ENCODE data around the gene TOMM40. TPM values are rescaled to one million over a fixed set of nuclear protein-coding genes. Genes with fewer than 3 reads are reported as not detected.

The TOMM40 gene
- total RNA-seq, 3 donors from 2014 or later, result 32.9 to 48.2 (median 39.7) TPM

- Histone ChIP-seq H3K27me3 (no peaks in the 10 kb centered on the region), H3K9me3 (no peaks in the 10 kb centered on the region), H3K27ac (peak overlapping the region; percentile 97 to 100), H3K4me1 (peaks cover 11 to 16% of the 10 kb centered on the region in 2 donors), H3K4me3 (peak overlapping the region; percentile 79 to 99 (median 86)), H3K36me3 (no peaks in the 10 kb centered on the region)
- DNase-seq (ENCODE audit: low spot score in 2 of 2), result peak; percentile 100
- no peak for TF ChIP-seq POLR2A (IDR thresholded peaks at IDR 0.05)
- TF ChIP-seq POLR2AphosphoS5 (IDR thresholded peaks at IDR 0.05), result peak; percentile 85 to 89 (median 87)
- intact Hi-C loops (cut with DNase I; ENCODE audit: low total_unique reads), result no loop called here
Observed at GRCh38 chr19:44890366-44891015, 563 bp upstream of the TOMM40 start.

GRCh38 chr19:44892932-44893331 is 1.9 kb downstream of the TOMM40 start:
- TF ChIP-seq POLR2A (IDR thresholded peaks at IDR 0.05) (no peak), CTCF (IDR thresholded peaks at IDR 0.05) (no peak), POLR2AphosphoS5 (IDR thresholded peaks at IDR 0.05) (no peak)
- Histone ChIP-seq H3K9me3 (no peaks in the 10 kb centered on the region), H3K4me3 (no peak overlapping the region), H3K4me1 (peaks cover 11 to 16% of the 10 kb centered on the region in 2 donors), H3K27ac (no peak overlapping the region), H3K36me3 (no peaks in the 10 kb centered on the region), H3K27me3 (no peaks in the 10 kb centered on the region)
- no peak for DNase-seq (ENCODE audit: low spot score in 2 of 2)
- intact Hi-C loops (cut with DNase I; ENCODE audit: low total_unique reads), result no loop called here

GRCh38 chr19:44893332-44894051 is 2.4 kb downstream of the TOMM40 start:
- Histone ChIP-seq H3K4me3 (no peak overlapping the region), H3K36me3 (no peaks in the 10 kb centered on the region), H3K27me3 (no peaks in the 10 kb centered on the region), H3K27ac (no peak overlapping the region), H3K4me1 (peaks cover 11 to 16% of the 10 kb centered on the region in 2 donors), H3K9me3 (no peaks in the 10 kb centered on the region)
- TF ChIP-seq POLR2AphosphoS5 (IDR thresholded peaks at IDR 0.05), result no peak
- TF ChIP-seq CTCF (IDR thresholded peaks at IDR 0.05), result no peak
- no peak for TF ChIP-seq POLR2A (IDR thresholded peaks at IDR 0.05)
- no peak for DNase-seq (ENCODE audit: low spot score in 2 of 2)
- intact Hi-C loops (cut with DNase I; ENCODE audit: low total_unique reads), result no loop called here

GRCh38 chr19:44894052-44894400 is 3.0 kb downstream of the TOMM40 start:
- no peaks in the 10 kb centered on the region for H3K36me3 ChIP-seq
- intact Hi-C loops (cut with DNase I; ENCODE audit: low total_unique reads), result no loop called here
- no peak for TF ChIP-seq POLR2A (IDR thresholded peaks at IDR 0.05)
- no peak for TF ChIP-seq POLR2AphosphoS5 (IDR thresholded peaks at IDR 0.05)
- TF ChIP-seq CTCF (IDR thresholded peaks at IDR 0.05), result no peak

GRCh38 chr19:44894946-44895345 is 3.9 kb downstream of the TOMM40 start:
- H3K9me3 ChIP-seq, result no peaks in the 10 kb centered on the region
- H3K4me1 ChIP-seq, result peaks cover 11% of the 10 kb centered on the region in 2 donors
- H3K27me3 ChIP-seq, result no peaks in the 10 kb centered on the region
- TF ChIP-seq POLR2AphosphoS5 (IDR thresholded peaks at IDR 0.05), result no peak
- H3K36me3 ChIP-seq, result no peaks in the 10 kb centered on the region
- H3K4me3 ChIP-seq, result no peak overlapping the region
- intact Hi-C loops (cut with DNase I; ENCODE audit: low total_unique reads), result no loop called here
- DNase-seq (ENCODE audit: low spot score in 2 of 2), result no peak
- no peak overlapping the region for H3K27ac ChIP-seq

More at GRCh38 chr19:44894052-44894400, 3.0 kb downstream of the TOMM40 start:
- peaks cover 11 to 16% of the 10 kb centered on the region in 2 donors for H3K4me1 ChIP-seq
- no peak overlapping the region for H3K27ac ChIP-seq
- no peak overlapping the region for H3K4me3 ChIP-seq
- H3K27me3 ChIP-seq, result no peaks in the 10 kb centered on the region
- DNase-seq (ENCODE audit: low spot score in 2 of 2), result no peak
- H3K9me3 ChIP-seq, result no peaks in the 10 kb centered on the region

GRCh38 chr19:44897835-44898234 is 6.8 kb downstream of the TOMM40 start:
- Histone ChIP-seq H3K9me3 (no peaks in the 10 kb centered on the region), H3K4me1 (no peaks in the 10 kb centered on the region), H3K4me3 (no peak overlapping the region), H3K36me3 (no peaks in the 10 kb centered on the region), H3K27me3 (no peaks in the 10 kb centered on the region), H3K27ac (no peak overlapping the region)
- TF ChIP-seq CTCF (IDR thresholded peaks at IDR 0.05) (no peak), POLR2AphosphoS5 (IDR thresholded peaks at IDR 0.05) (no peak), POLR2A (IDR thresholded peaks at IDR 0.05) (no peak)
- no peak for DNase-seq (ENCODE audit: low spot score in 2 of 2)
- intact Hi-C loops (cut with DNase I; ENCODE audit: low total_unique reads), result no loop called here
